ENCODE data around the gene AQP7. TPM values are rescaled to one million over a fixed set of nuclear protein-coding genes. Genes with fewer than 3 reads are reported as not detected.
"Not testable (repeated sequence)": the region's sequence is repeated elsewhere in the genome, so short reads cannot be mapped to it uniquely, and the experiment has no call there.

The AQP7 gene
- total RNA-seq, 1 donor from 2014 or later, result not detected

DNA sequence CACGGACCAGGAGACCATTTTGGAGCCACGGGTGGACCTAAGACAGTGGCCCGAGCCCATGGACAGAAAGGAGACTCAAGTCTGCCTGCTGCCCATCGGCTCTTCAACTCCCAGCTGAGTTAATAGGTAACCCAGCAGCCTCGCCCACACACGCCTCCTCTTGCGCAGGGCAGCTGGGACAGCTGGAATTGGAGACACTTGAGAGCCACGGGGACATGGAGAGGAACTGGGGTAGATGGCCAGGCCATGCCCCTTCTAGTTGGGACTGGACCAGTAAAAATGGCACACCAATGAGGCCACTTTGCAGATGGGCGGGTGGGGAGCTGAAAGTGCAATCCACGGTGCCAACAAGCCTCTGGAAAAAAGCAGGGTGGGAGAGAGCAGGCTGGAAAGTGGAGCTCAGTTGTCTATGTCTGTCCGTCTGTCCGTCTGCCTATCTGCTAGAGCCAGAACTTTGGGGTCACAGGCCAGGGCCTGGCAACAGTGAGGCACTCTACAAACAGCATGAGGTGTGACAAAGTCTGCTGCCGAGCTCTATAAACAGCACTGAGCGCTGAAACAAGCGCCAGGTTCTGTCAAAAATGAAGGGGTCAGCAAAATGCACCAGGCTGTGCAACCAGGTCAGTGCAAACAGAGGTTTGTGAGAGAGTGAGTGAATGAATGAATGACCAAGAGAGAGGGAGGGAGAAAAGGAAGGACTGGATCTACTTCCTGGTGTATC lies 7.0 kb downstream of the AQP7 start:
- DNase-seq, result not testable (repeated sequence)

- not testable (repeated sequence) for DNase-seq
Observed at GRCh38 chr9:33393986-33394385, 8.4 kb downstream of the AQP7 start.

DNA sequence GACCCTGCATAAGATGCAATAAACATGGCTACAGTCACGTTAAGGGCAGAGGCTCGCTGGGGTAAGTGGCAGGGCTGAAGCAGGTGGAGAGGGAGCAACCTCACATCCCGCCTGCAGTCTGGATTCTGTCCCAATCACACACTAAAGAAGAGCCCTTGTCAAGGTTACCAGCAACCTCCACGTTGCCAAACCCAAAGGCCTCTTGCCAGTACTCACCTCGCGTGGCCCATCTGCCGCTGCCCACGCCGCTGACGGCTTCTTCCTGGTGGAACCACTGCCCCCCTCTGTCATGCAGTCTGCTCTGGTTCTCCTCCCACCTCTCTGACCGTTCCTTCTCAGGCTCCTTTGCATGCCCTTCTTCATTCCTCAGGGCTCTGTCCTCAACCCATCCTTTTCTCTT lies 8.8 kb downstream of the AQP7 start:
- DNase-seq, result no peak

- DNase-seq, result not testable (repeated sequence)
Observed at GRCh38 chr9:33392591-33393021, 9.8 kb downstream of the AQP7 start.

- DNase-seq, result peak; percentile 43
Observed at GRCh38 chr9:33391111-33391771, 11.1 kb downstream of the AQP7 start.

DNA sequence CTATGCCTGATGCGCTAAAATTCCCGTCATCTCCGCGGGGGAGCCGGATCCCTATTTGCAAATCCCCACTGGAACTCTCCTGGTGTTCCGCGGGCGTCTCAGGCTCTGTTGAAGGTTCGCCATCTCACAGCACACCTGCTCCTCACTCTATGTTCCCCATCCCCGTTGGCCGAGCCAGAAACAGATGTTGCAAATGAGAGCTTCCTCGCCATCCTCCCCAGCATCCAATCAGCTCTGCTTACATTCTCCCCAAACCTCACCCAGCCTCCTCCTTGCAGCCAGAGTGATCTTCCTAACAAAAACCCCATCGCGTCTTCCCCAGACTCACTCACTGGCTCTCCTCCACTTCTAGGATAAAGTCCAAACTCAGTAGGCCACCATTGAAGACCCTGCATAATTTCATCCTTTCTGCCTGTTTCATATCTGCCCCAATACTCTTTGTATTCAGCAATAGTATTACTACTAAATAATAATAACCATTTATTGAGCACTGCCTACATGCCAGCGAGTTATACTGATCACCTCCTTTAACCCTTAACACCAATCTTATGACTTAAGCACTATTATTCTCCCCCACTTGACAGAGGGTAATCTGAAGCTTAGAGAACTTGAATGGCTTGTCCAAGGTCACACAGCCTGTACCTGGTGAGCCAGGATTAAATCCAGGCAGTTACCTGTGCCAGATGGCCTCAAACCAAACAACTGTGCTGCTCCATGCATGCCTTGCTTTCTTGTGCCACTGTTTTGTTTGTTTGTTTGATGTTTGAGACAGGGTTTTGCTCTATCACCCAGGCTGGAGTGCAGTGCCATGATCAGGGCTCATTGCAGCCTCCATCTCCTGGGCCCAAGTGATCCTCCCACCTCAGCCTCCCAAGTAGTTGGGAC lies 14.0 kb downstream of the AQP7 start:
- DNase-seq, result peak; percentile 23

GRCh38 chr9:33386998-33387397 lies 15.4 kb downstream of the AQP7 start:
- DNase-seq, result not testable (repeated sequence)

DNA sequence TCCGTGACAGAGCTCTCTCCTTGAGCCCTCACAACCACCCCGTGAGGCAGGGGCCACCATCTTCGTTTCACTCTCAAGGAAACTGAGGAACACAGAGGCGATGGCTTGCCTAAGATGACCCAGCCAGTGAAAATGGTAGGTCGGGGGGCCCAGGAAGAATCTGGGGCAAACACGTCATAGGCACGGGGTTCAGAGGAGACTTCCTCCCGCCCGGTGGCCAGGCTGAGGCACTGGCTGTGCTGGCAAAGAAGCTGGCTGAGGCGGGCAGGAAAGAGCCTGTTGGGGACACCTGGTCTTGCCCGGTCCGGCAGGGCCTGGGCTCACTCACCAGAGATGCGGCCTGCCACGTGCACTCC lies 15.7 kb downstream of the AQP7 start:
- not testable (repeated sequence) for DNase-seq

DNA sequence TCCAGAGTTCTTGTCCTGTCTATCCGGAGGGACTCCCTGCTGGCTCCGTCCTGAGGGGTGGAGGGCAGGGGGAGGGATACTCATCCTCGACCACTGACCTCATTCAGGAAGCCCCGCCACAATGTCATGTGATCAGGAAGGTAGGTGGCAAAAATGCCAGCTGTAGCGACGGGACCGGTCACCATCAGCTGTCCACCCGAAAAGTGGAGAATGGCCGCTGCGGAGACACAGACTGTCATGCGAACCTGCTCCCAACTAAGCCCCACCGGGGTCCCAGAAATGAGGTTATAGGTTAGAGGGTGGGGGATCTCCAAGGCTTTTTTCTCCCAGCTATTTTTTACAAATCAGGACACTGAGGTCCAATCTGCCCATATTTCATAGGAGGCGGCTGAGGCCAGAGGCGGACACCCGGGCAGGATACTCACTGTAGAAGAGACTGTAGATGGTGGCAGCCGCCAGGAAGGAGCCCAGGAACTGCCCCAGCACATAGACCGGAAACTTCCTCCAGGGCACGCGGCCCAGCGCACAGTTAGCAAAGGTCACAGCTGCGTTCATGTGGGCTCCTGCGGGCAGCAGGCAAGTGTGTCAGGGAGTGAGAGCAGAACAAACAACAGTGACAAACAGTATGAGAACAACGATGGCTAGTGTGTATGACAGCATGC lies 16.3 kb downstream of the AQP7 start:
- not testable (repeated sequence) for DNase-seq

- not testable (repeated sequence) for DNase-seq
Observed at GRCh38 chr9:33385536-33385935, 16.8 kb downstream of the AQP7 start.

- not testable (repeated sequence) for DNase-seq
Observed at GRCh38 chr9:33383396-33383795, 19.0 kb downstream of the AQP7 start.

DNA sequence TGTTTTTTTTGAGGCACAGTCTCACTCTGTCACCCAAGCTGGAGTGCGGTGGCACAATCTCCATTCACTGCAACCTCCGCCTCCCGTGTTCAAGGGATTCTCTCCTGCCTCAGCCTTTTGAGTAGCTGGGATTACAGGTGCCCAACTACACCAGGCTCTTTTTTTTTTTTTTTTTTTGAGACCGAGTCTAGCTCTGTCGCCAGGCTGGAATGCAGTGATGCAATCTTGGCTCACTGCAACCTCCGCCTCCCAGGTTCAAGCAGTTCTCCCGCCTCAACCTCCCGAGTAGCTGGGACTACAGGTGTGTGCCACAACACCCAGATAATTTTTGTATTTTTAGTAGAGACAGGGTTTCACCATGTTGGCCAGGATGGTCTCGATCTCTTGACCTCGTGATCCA lies 20.0 kb downstream of the AQP7 start:
- DNase-seq, result not testable (repeated sequence)

DNA sequence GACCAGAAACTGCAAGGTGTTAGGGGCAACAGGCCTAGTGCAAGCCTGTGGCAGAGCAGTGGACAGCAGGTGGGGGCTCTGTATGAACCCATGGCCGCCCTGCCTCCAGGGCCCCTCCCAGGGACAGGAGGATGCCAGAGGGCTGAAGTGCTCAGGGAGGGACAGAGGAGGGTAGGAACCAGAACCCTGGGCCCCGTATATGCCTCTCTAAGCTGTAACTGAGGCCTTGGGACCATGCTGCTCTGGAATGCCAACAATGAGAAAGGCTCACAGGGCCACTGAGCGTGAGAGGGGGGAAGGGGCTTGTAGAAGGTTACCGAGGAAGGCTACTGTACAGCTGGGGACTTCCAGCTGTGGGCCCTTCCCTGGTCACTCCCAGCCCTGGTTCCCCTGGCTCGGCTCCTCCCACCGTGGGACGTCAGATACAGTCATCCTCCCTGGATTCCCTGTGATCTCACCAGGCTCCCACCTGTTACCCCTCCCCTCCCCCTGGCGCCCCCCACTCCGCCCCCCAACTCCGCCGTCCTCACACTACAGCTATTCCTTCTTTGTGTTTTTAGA lies 21.1 kb downstream of the AQP7 start:
- no peak for DNase-seq

- DNase-seq, result no peak
Observed at GRCh38 chr9:33380390-33381094, 21.8 kb downstream of the AQP7 start.

- no peak for DNase-seq
Observed at GRCh38 chr9:33379666-33380389, 22.5 kb downstream of the AQP7 start.

- no peak for DNase-seq
Observed at GRCh38 chr9:33378121-33378795, 24.1 kb downstream of the AQP7 start.

DNA sequence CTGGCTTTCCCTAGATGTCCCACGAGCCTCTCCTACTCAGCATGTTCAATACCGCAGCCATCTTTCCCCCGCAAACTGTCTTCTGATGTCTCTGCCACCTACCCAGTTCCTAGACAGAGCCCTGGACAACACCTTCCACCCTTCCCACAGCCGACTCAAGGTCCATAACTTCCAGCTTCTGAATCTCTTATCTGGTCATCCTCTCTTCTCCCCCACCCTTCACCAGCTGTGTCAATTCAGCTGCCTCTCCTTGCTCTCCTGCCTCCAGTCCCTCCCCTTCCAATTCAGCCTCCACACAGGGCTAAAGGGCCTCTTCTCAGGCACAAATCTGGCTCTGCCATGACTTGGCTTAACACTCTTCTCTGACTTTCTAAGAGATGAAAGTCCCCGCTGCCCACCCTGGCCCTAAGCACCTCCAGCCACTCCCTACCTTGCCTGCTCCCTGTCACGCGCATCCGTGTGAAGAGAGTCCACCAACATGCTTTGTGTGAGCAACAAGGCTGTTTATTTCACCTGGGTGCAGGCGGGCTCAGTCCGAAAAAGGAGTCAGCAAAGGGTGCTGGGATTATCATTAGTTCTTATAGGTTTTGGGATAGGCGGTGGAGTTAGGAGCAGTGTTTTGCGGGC lies 25.2 kb downstream of the AQP7 start:
- DNase-seq, result no peak

DNA sequence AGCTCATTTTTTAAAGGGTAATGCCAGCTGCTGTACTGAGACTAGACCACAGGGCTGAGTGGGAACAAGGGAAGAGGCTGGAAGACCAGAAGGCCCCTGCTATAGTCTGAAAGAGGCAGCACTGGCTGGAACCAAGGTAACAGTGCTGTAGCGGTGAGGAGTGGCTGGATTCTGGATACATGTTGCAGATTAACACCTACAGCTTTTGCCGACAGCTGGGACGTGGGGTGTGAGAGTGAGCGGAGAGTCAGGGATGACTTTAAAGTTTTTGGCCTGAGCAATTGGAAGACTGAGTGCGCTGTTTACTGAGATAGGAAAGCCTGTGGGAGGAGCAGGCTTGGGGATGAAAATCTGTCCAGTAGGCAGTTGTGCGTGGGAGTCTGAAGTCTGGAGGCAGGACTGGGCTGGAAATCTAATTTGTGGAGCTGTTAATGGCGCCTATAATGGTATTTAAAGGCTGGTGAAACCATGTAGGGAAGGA lies 26.5 kb downstream of the AQP7 start:
- DNase-seq, result peak; percentile 76

DNA sequence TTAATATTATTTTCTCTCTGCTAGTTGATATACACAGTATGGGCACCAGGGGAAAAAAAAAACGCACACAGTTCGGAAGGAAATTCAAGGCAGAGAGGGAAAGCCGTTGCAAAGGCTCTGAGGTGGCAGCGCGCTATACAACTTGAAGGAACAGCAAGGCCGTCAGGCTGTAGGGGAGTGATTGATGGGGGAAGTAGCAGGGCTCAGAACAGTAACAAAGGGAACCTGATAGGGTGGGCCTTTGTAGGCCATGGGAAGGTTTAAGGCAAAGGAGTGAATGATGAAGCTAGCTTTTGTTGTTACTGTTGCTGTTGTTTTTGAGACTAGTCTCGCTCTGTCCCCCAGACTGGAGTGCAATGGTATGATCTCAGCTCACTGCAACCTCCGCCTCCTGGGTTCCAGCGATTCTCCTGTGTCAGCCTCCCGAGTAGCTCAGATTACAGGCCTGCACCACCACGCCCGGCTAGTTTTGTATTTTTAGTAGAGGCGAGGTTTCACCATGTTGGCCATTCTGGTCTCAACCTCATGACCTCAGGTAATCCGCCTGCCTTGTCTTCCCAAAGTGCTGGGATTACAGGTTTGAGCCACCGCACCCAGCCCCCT lies 27.0 kb downstream of the AQP7 start:
- DNase-seq, result no peak
